SK-N-SH (cell line): ENCODE results near the gene KRT24.

Experiments used
- CTCF ChIP-seq: fragments of 200-600 bp; sonication (generic); IDR thresholded peaks from 2 replicates; pipeline ENCODE4 v1.6.1; 2017; ENCODE audit warnings: antibody characterized with exemption, mild to moderate bottlenecking, moderate library complexity
- POLR2AphosphoS5 ChIP-seq: IDR thresholded peaks from 2 replicates; pipeline ENCODE4 v1.6.1; 2012; ENCODE audit warnings: low read depth, low read length
- YY1 ChIP-seq: IDR thresholded peaks from 2 replicates; pipeline ENCODE4 v1.4.0; 2012; ENCODE audit warnings: low read depth, mild to moderate bottlenecking

GRCh38 chr17:40734018-40734417, 30.5 kb upstream of the KRT24 start:
- TF ChIP-seq CTCF (no peak), POLR2AphosphoS5 (no peak), YY1 (no peak)
